Left lung (tissue), 10 donors: ENCODE data around the gene CAMK2A. TPM values are rescaled to one million over a fixed set of nuclear protein-coding genes. Genes with fewer than 3 reads are reported as not detected.
A peak's percentile ranks its signal among the peaks of the same experiment; 100 is the strongest.

Source experiments
- ATAC-seq: fragments of 200-7000 bp; cut with Tn5 transposase; one replicate; pipeline ENCODE4 v1.9.1; 2020; ENCODE audit warnings: moderate library complexity
- DNase-seq, 4 donors: peaks; one replicate each; pipeline ENCODE4 v3.0.0-alpha.2; 2013 to 2020
- H3K27ac ChIP-seq, 2 donors: fragments of 200-600 bp; sonication (generic) in 1 of 2; one replicate each; pipeline versions ENCODE4 v1.5.0 to v1.8.0; 2020 to 2021
- H3K27me3 ChIP-seq, 2 donors: fragments of 200-600 bp; sonication (generic) in 1 of 2; one replicate each; pipeline versions ENCODE4 v1.5.0 to v1.8.0; 2020 to 2021
- H3K36me3 ChIP-seq, 2 donors: fragments of 200-600 bp; sonication (generic) in 1 of 2; one replicate each; pipeline versions ENCODE4 v1.5.0 to v1.8.0; 2020 to 2021
- H3K4me1 ChIP-seq, 2 donors: fragments of 200-600 bp; one replicate each; pipeline ENCODE4 v1.8.0; 2021
- H3K4me3 ChIP-seq, 2 donors: fragments of 200-600 bp; sonication (generic) in 1 of 2; one replicate each; pipeline versions ENCODE4 v1.5.0 to v1.8.0; 2020 to 2021; ENCODE audit warnings: mild to moderate bottlenecking in 1 of 2
- H3K9me3 ChIP-seq, 2 donors: fragments of 200-600 bp; sonication (generic) in 1 of 2; one replicate each; pipeline versions ENCODE4 v1.5.0 to v1.8.0; 2020 to 2021
- CTCF ChIP-seq, 2 donors: fragments of 200-600 bp; sonication (generic) in 1 of 2; IDR thresholded peaks; one replicate each; pipeline versions ENCODE4 v1.5.0 to v1.8.0; 2021; ENCODE audit warnings: antibody characterized with exemption in 2 of 2
- intact Hi-C, 2 donors: fragments of 100-400 bp; cut with DNase I; formaldehyde crosslinking; loops; one replicate each; pipeline versions ENCODE4 v1.11.2 to v1.14.2; 2022
- polyA plus RNA-seq, 6 donors: library from polyadenylated mRNA; unstranded; fragments of 120-200 nt; gene quantifications; one replicate each; pipeline ENCODE4 v1.2.1, GENCODE V29; 2013; ENCODE audit not compliant: insufficient read length in 6 of 6
- total RNA-seq, 2 donors: library from RNA; stranded (reverse); fragmentation: NEBNext Ultra II Directional; extraction: Animal tissue kit (Norgen Biotek cat#: 25700); gene quantifications; one replicate each; pipeline ENCODE4 v1.2.1, GENCODE V29; 2021
- donor health status: DM: no; HTN: yes; CAD: no.
- donor health status: DM: no; HTN: no; CAD: no.

The CAMK2A gene
- total and polyA plus RNA-seq, 8 donors, result 0.64 to 5.8 (median 4.7) TPM

DNA sequence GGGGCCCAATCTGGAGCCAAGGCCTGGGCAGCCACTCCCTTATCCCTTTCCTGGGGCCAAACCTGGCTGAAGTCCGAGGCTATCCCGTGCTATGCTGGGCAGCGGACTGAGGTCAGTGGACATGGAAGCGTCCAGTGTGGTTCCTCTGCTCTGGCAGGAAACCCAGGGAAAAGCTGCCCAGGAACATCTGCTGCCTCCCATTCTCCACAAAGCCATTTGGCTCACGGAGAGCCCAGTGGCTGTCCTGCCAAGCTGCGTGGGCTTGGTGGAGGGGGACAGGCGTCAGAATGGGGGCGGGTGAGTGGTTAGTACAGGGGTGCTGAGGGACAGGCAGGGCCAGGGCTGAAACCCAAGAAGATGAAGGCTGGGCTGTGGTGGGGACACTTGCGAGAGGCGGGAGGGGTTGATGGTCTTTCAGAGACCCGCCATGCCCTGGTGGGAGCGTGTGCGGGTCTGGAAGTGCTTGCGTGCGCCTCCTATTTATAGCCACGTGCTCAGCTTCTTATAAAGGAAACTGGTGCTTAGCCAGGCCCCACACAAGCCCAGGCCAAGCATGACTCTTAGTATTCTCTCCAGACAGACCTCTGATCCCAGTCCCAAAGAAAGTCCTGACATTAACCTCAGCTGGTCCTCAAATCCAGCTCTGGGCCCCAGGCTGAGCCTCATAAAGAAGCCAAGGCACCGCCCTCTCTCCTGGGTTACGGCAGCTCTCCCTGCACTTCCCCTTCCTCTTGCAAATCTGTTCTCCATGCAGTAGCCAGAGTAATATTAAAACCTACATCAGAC, 109.1 kb downstream of the CAMK2A start:
- no peak for TF ChIP-seq CTCF (IDR thresholded peaks at IDR 0.05)
- H3K9me3 ChIP-seq, result no peaks in the 10 kb centered on the region
- intact Hi-C loops, result no loop called here
- ATAC-seq, result peak; percentile 55
- peak overlapping the region; percentile 23 to 67 for H3K27ac ChIP-seq
- no peak overlapping the region for H3K4me3 ChIP-seq
- H3K27me3 ChIP-seq, result no peaks in the 10 kb centered on the region
- peak in 3 of 4 donors; percentile 52 to 73 (median 65) for DNase-seq
- no peaks in the 10 kb centered on the region for H3K36me3 ChIP-seq
- peaks cover 0 to 13% of the 10 kb centered on the region in 2 donors for H3K4me1 ChIP-seq

GRCh38 chr5:150179019-150179620, 110.5 kb downstream of the CAMK2A start:
- Histone ChIP-seq H3K36me3 (no peaks in the 10 kb centered on the region), H3K9me3 (no peaks in the 10 kb centered on the region), H3K27ac (no peak overlapping the region), H3K27me3 (no peaks in the 10 kb centered on the region), H3K4me3 (no peak overlapping the region), H3K4me1 (peaks cover 0 to 8% of the 10 kb centered on the region in 2 donors)
- DNase-seq (no peak), ATAC-seq (no peak)
- intact Hi-C loops, result no loop called here
- no peak for TF ChIP-seq CTCF (IDR thresholded peaks at IDR 0.05)

- no peak for TF ChIP-seq CTCF (IDR thresholded peaks at IDR 0.05)
- H3K27ac ChIP-seq, result no peak overlapping the region
- H3K4me3 ChIP-seq, result no peak overlapping the region
- no peaks in the 10 kb centered on the region for H3K9me3 ChIP-seq
- ATAC-seq (no peak), DNase-seq (peak in 1 of 4 donors; percentile 28)
- peaks cover 0 to 8% of the 10 kb centered on the region in 2 donors for H3K4me1 ChIP-seq
- intact Hi-C loops, result no loop called here
- no peaks in the 10 kb centered on the region for H3K27me3 ChIP-seq
- no peaks in the 10 kb centered on the region for H3K36me3 ChIP-seq
These were observed 111.3 kb downstream of the CAMK2A start for GRCh38 chr5:150178262-150178661.

- no peaks in the 10 kb centered on the region for H3K36me3 ChIP-seq
- DNase-seq, result peak in 1 of 4 donors; percentile 27
- H3K9me3 ChIP-seq, result no peaks in the 10 kb centered on the region
- no peak for ATAC-seq
- no peaks in the 10 kb centered on the region for H3K27me3 ChIP-seq
- no peak overlapping the region for H3K4me3 ChIP-seq
- no peak overlapping the region for H3K27ac ChIP-seq
- no peak for TF ChIP-seq CTCF (IDR thresholded peaks at IDR 0.05)
- intact Hi-C loops, result no loop called here
- H3K4me1 ChIP-seq, result peaks cover 0 to 8% of the 10 kb centered on the region in 2 donors
These were observed 111.9 kb downstream of the CAMK2A start for GRCh38 chr5:150177721-150178120.

DNA sequence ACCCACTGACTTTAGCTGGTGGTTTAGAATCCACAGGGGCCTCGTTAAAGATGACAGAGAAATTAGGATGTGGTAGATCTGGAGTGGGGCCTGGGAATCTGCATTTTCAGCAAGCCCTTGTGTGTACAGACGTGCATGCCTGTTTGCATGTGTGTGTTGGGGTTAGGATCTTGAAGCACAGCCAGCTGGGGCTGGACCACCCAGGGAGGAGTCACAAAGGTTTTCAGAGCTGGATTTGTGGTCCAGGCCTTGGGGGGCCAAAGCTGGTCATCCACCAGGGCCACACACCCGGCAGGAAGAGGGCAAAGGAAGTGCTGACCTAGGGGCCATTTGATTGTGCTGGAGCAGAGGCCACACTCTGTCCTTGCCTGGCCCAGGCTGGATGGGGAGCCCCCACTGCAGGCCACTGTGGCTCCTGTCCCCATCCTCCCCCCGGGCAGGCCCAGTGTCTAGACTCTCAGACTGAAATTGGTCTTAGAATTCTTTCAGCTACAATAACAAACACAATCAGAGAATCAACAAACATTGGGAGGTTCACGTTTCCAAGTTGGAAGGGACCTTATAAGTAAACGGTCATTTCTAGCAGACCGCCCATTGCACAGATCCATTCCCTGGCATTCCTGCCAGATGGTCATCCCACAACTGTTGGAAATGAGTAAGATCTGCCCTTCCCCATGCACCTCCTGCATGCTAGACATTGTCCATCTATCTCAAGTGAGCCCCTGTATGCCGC, 112.7 kb downstream of the CAMK2A start:
- H3K36me3 ChIP-seq, result no peaks in the 10 kb centered on the region
- DNase-seq, result no peak
- no peaks in the 10 kb centered on the region for H3K27me3 ChIP-seq
- ATAC-seq, result no peak
- H3K9me3 ChIP-seq, result no peaks in the 10 kb centered on the region
- no peak overlapping the region for H3K4me3 ChIP-seq
- intact Hi-C loops, result no loop called here
- TF ChIP-seq CTCF (IDR thresholded peaks at IDR 0.05), result no peak
- H3K27ac ChIP-seq, result no peak overlapping the region
- peaks cover 0 to 8% of the 10 kb centered on the region in 2 donors for H3K4me1 ChIP-seq
